HepG2 (cell line): ENCODE data around the gene COX14. TPM values are rescaled to one million over a fixed set of nuclear protein-coding genes. Genes with fewer than 3 reads are reported as not detected.
A peak's percentile ranks its signal among the peaks of the same experiment; 100 is the strongest.

Experiments used
- BRCA1 ChIP-seq: sonication (generic); formaldehyde crosslinking; IDR thresholded peaks from 2 replicates; pipeline ENCODE4 v1.4.0; 2020; ENCODE audit warnings: missing genetic modification reagents
- DNMT3B ChIP-seq: conservative IDR thresholded peaks from 2 replicates; pipeline ENCODE4 v1.6.1; 2016; ENCODE audit warnings: missing biosample characterization, control low read depth
- ELF1 ChIP-seq: sonication (generic); formaldehyde crosslinking; IDR thresholded peaks from 2 replicates; pipeline ENCODE4 v1.4.0; 2020; ENCODE audit warnings: missing genetic modification reagents
- ISX ChIP-seq: sonication (generic); formaldehyde crosslinking; conservative IDR thresholded peaks from 2 replicates; pipeline ENCODE4 v1.5.0; 2020; ENCODE audit warnings: missing genetic modification reagents
- KLF15 ChIP-seq: sonication (generic); formaldehyde crosslinking; IDR thresholded peaks from 2 replicates; pipeline ENCODE4 v1.8.1; 2023; ENCODE audit warnings: borderline replicate concordance, mild to moderate bottlenecking, inconsistent platforms, missing genetic modification reagents, mixed read lengths
- LCORL ChIP-seq, 2 experiments: fragments of 450-650 bp in 1 of 2; sonication (generic) in 1 of 2; formaldehyde crosslinking in 1 of 2; IDR thresholded peaks; 2 replicates each; pipeline versions ENCODE4 v1.5.0 to v1.6.1; 2017 to 2020; ENCODE audit warnings: antibody characterized with exemption in 1 of 2, missing genetic modification reagents in 1 of 2
- MATR3 ChIP-seq: sonication (generic); formaldehyde crosslinking; IDR thresholded peaks from 2 replicates; pipeline ENCODE4 v1.4.0; 2020; ENCODE audit warnings: missing genetic modification reagents
- NFE2L2 ChIP-seq: fragments of 150-350 bp; IDR thresholded peaks from 2 replicates; pipeline ENCODE4 v1.6.1; 2014; ENCODE audit warnings: low read length
- NFKBIZ ChIP-seq: IDR thresholded peaks from 2 replicates; pipeline ENCODE4 v1.6.1; 2018; ENCODE audit warnings: missing genetic modification reagents, missing compliant biosample characterization
- PAX8 ChIP-seq: sonication (generic); formaldehyde crosslinking; IDR thresholded peaks from 2 replicates; pipeline ENCODE4 v1.8.0; 2022; ENCODE audit warnings: mild to moderate bottlenecking, missing genetic modification reagents, borderline replicate concordance
- SOX5 ChIP-seq: IDR thresholded peaks from 2 replicates; pipeline ENCODE4 v1.6.1; 2016; ENCODE audit warnings: borderline replicate concordance
- SRF ChIP-seq: IDR thresholded peaks from 2 replicates; pipeline ENCODE4 v1.6.1; 2011; ENCODE audit warnings: mild to moderate bottlenecking, low read depth, low read length, moderate library complexity
- ZEB1 ChIP-seq: IDR thresholded peaks from 2 replicates; pipeline ENCODE4 v1.6.1; 2012; ENCODE audit warnings: mild to moderate bottlenecking, low read depth, inconsistent platforms; ENCODE audit not compliant: insufficient replicate concordance
- ZNF775 ChIP-seq: sonication (generic); formaldehyde crosslinking; IDR thresholded peaks from 2 replicates; pipeline ENCODE4 v1.4.0; 2020; ENCODE audit warnings: missing genetic modification reagents, mild to moderate bottlenecking, moderate library complexity, borderline replicate concordance
- polyA plus RNA-seq, 8 experiments: library from polyadenylated mRNA; depleted of rRNA in 3 of 8; stranded (reverse) in 7 of 8; unstranded in 1 of 8; fragments of >200 nt; fragmentation: Illumina TruSeq in 4 of 8; extraction: Trizol in 4 of 8; gene quantifications; 2 replicates each; pipeline versions ENCODE4 v1.2.1 to v1.2.3, GENCODE V29; 2011 to 2016; ENCODE audit warnings: low read depth in 4 of 8, missing spikeins in 1 of 8, mixed read lengths in 1 of 8; ENCODE audit not compliant: insufficient read depth in 1 of 8
- total RNA-seq, 5 experiments: library from RNA; depleted of rRNA; stranded (reverse); fragments of >200 nt; fragmentation: Illumina TruSeq; extraction: Trizol; gene quantifications; 2 replicates each; pipeline ENCODE4 v1.2.3, GENCODE V29; 2016; ENCODE audit warnings: low read depth in 1 of 5
- TF ChIP-seq, protein P1 (sequence below): sonication (generic); formaldehyde crosslinking; IDR thresholded peaks from 2 replicates; pipeline ENCODE4 v1.9.0; 2022; ENCODE audit warnings: low read depth, missing genetic modification reagents
- TF ChIP-seq, protein P2 (sequence below): sonication (generic); formaldehyde crosslinking; IDR thresholded peaks from 2 replicates; pipeline ENCODE4 v1.5.0; 2020; ENCODE audit warnings: missing genetic modification reagents
- TF ChIP-seq, protein P3 (sequence below), 2 experiments: fragments of 450-650 bp in 1 of 2; sonication (generic) in 1 of 2; formaldehyde crosslinking; IDR thresholded peaks; 2 replicates each; pipeline versions ENCODE4 v1.5.0 to v1.8.0; 2020 to 2022; ENCODE audit warnings: mild to moderate bottlenecking in 1 of 2, missing genetic modification reagents in 1 of 2
- TF ChIP-seq, protein P4 (sequence below): sonication (generic); formaldehyde crosslinking; IDR thresholded peaks from 2 replicates; pipeline ENCODE4 v1.4.0; 2020; ENCODE audit warnings: missing genetic modification reagents
- TF ChIP-seq, protein P5 (sequence below): IDR thresholded peaks from 2 replicates; pipeline ENCODE4 v1.6.1; 2016; ENCODE audit warnings: mild to moderate bottlenecking

COX14 gene
- total and polyA plus RNA-seq, 2 of the 13 experiments (the other 11 are each of a cell fraction or from before 2014, with no cell fraction given): 53.0 to 71.6 TPM

DNA sequence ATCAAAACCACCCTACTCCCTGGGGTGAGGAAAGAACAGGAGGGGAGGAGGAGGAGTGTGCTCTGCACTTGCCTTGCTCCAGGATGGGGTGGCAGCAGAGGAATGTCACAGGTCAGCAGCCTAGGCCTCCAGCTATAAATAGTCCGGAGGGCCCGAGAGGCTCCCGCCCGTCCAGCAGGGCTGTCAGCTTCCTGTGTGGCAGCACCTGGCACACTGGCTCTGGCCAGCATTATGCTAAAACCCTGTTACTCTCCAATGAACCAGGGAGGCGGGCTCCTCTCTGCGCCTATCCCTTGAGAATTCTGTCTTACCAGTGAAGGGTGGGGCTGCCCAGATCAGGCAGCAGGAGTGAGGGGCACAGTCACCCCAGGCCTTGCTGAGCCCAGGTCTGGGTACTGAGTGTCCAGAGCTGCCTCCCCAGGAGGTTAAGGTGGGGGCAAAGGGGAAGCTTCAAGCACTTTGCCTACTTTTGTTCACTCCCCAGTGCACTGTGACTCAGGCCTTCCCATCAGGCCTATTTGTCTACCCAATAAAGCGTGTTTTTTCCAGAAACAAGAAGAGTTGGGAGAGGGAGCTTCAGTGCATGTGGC is 1.2 kb upstream of the COX14 start (continued):
- TF ChIP-seq, protein P1, sequence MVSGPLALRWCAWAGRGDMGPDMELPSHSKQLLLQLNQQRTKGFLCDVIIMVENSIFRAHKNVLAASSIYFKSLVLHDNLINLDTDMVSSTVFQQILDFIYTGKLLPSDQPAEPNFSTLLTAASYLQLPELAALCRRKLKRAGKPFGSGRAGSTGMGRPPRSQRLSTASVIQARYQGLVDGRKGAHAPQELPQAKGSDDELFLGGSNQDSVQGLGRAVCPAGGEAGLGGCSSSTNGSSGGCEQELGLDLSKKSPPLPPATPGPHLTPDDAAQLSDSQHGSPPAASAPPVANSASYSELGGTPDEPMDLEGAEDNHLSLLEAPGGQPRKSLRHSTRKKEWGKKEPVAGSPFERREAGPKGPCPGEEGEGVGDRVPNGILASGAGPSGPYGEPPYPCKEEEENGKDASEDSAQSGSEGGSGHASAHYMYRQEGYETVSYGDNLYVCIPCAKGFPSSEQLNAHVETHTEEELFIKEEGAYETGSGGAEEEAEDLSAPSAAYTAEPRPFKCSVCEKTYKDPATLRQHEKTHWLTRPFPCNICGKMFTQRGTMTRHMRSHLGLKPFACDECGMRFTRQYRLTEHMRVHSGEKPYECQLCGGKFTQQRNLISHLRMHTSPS (CRISPR knock-in tag): peak; percentile 87; the same call in 1 of the 2 replicates
- TF ChIP-seq BRCA1: no peak
- TF ChIP-seq NFKBIZ (CRISPR knock-in tag): 0 out of 2 replicates have a peak, but pooled peaks have one; percentile 18
- TF ChIP-seq PAX8 (CRISPR knock-in tag): no peak
- no peak for TF ChIP-seq SOX5 (CRISPR knock-in tag)
- no peak for TF ChIP-seq DNMT3B (CRISPR knock-in tag)
- TF ChIP-seq ZEB1: no peak
- TF ChIP-seq, protein P2, sequence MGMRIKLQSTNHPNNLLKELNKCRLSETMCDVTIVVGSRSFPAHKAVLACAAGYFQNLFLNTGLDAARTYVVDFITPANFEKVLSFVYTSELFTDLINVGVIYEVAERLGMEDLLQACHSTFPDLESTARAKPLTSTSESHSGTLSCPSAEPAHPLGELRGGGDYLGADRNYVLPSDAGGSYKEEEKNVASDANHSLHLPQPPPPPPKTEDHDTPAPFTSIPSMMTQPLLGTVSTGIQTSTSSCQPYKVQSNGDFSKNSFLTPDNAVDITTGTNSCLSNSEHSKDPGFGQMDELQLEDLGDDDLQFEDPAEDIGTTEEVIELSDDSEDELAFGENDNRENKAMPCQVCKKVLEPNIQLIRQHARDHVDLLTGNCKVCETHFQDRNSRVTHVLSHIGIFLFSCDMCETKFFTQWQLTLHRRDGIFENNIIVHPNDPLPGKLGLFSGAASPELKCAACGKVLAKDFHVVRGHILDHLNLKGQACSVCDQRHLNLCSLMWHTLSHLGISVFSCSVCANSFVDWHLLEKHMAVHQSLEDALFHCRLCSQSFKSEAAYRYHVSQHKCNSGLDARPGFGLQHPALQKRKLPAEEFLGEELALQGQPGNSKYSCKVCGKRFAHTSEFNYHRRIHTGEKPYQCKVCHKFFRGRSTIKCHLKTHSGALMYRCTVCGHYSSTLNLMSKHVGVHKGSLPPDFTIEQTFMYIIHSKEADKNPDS (CRISPR knock-in tag): no peak
- TF ChIP-seq NFE2L2: no peak
- TF ChIP-seq SRF: no peak
- TF ChIP-seq, protein P3, sequence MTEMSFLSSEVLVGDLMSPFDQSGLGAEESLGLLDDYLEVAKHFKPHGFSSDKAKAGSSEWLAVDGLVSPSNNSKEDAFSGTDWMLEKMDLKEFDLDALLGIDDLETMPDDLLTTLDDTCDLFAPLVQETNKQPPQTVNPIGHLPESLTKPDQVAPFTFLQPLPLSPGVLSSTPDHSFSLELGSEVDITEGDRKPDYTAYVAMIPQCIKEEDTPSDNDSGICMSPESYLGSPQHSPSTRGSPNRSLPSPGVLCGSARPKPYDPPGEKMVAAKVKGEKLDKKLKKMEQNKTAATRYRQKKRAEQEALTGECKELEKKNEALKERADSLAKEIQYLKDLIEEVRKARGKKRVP (CRISPR knock-in tag; IDR thresholded peaks at IDR 0.05): no peak
- TF ChIP-seq, protein P4, sequence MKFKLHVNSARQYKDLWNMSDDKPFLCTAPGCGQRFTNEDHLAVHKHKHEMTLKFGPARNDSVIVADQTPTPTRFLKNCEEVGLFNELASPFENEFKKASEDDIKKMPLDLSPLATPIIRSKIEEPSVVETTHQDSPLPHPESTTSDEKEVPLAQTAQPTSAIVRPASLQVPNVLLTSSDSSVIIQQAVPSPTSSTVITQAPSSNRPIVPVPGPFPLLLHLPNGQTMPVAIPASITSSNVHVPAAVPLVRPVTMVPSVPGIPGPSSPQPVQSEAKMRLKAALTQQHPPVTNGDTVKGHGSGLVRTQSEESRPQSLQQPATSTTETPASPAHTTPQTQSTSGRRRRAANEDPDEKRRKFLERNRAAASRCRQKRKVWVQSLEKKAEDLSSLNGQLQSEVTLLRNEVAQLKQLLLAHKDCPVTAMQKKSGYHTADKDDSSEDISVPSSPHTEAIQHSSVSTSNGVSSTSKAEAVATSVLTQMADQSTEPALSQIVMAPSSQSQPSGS (CRISPR knock-in tag): no peak
- no peak for TF ChIP-seq LCORL (IDR thresholded peaks at IDR 0.05)
- no peak for TF ChIP-seq LCORL (CRISPR knock-in tag; IDR thresholded peaks at IDR 0.05)
- TF ChIP-seq KLF15 (CRISPR knock-in tag): no peak
- TF ChIP-seq, protein P5, sequence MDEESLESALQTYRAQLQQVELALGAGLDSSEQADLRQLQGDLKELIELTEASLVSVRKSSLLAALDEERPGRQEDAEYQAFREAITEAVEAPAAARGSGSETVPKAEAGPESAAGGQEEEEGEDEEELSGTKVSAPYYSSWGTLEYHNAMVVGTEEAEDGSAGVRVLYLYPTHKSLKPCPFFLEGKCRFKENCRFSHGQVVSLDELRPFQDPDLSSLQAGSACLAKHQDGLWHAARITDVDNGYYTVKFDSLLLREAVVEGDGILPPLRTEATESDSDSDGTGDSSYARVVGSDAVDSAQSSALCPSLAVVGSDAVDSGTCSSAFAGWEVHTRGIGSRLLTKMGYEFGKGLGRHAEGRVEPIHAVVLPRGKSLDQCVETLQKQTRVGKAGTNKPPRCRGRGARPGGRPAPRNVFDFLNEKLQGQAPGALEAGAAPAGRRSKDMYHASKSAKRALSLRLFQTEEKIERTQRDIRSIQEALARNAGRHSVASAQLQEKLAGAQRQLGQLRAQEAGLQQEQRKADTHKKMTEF (CRISPR knock-in tag): 0 out of 2 replicates have a peak, but pooled peaks have one; percentile 7
- TF ChIP-seq ZNF775 (CRISPR knock-in tag): no peak
- peak; percentile 30; the same call in 1 of the 2 replicates for TF ChIP-seq ELF1 (CRISPR knock-in tag)
- TF ChIP-seq MATR3 (CRISPR knock-in tag): no peak
- TF ChIP-seq ISX (CRISPR knock-in tag): no peak
